ENCODE results near the gene GPC5.

The GPC5 gene

DNA sequence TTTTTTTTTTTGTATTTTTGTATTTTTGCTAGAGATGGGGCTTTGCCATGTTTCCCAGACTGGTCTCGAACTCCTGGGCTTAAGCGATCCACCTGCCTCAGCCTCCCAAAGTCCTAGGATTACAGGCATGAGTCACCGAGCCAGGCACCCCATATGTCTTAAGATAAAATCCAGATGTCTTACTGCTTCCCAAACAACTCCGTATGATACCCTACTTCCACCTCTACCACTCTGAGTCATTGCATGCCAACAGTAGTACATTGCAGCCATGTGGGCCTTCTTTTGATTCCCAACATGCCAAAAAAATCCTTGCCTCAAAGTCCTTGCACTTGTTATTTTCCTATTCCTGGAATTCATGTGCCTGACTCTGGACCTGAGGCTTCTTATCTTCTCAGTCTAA lies 799.2 kb downstream of the GPC5 start:
- H3K9me3 ChIP-seq (ENCODE audit: insufficient read depth, low read length): no peaks in the 10 kb centered on the region
- no peaks in the 10 kb centered on the region for H3K36me3 ChIP-seq (ENCODE audit: insufficient read depth, insufficient read length, low read length)
- no peak for DNase-seq (ENCODE audit: low read depth, low spot score)
- no peaks in the 10 kb centered on the region for H3K4me1 ChIP-seq (ENCODE audit: insufficient read depth, insufficient read length)
- H3K27me3 ChIP-seq (ENCODE audit: insufficient read depth, insufficient read length): no peaks in the 10 kb centered on the region
- TF ChIP-seq YY1 (IDR thresholded peaks at IDR 0.05; ENCODE audit: insufficient read depth, insufficient read length) (no peak), ZNF274 (IDR thresholded peaks at IDR 0.05; ENCODE audit: low read depth, low read length) (no peak), SUZ12 (IDR thresholded peaks at IDR 0.05; ENCODE audit: extremely low read depth, insufficient read depth, insufficient read length) (no peak)
- no peak overlapping the region for H3K4me3 ChIP-seq (ENCODE audit: insufficient read length, low read depth)
- no peak overlapping the region for H3K9ac ChIP-seq (ENCODE audit: insufficient read length, low read depth)

GRCh38 chr13:92218615-92219014 lies 820.2 kb downstream of the GPC5 start:
- Histone ChIP-seq H3K9ac (ENCODE audit: insufficient read length, low read depth) (no peak overlapping the region), H3K4me1 (ENCODE audit: insufficient read depth, insufficient read length) (no peaks in the 10 kb centered on the region), H3K4me3 (ENCODE audit: insufficient read length, low read depth) (no peak overlapping the region), H3K9me3 (ENCODE audit: insufficient read depth, low read length) (no peaks in the 10 kb centered on the region), H3K36me3 (ENCODE audit: insufficient read depth, insufficient read length, low read length) (no peaks in the 10 kb centered on the region), H3K27me3 (ENCODE audit: insufficient read depth, insufficient read length) (no peaks in the 10 kb centered on the region)
- TF ChIP-seq ZNF274 (IDR thresholded peaks at IDR 0.05; ENCODE audit: low read depth, low read length) (no peak), SUZ12 (IDR thresholded peaks at IDR 0.05; ENCODE audit: extremely low read depth, insufficient read depth, insufficient read length) (no peak), YY1 (IDR thresholded peaks at IDR 0.05; ENCODE audit: insufficient read depth, insufficient read length) (no peak)
- peak; percentile 11 for DNase-seq (ENCODE audit: low read depth, low spot score)

GRCh38 chr13:92221916-92222315 lies 823.5 kb downstream of the GPC5 start:
- Histone ChIP-seq H3K9me3 (ENCODE audit: insufficient read depth, low read length) (no peaks in the 10 kb centered on the region), H3K36me3 (ENCODE audit: insufficient read depth, insufficient read length, low read length) (no peaks in the 10 kb centered on the region), H3K4me1 (ENCODE audit: insufficient read depth, insufficient read length) (no peaks in the 10 kb centered on the region), H3K9ac (ENCODE audit: insufficient read length, low read depth) (no peak overlapping the region), H3K4me3 (ENCODE audit: insufficient read length, low read depth) (no peak overlapping the region), H3K27me3 (ENCODE audit: insufficient read depth, insufficient read length) (no peaks in the 10 kb centered on the region)
- no peak for DNase-seq (ENCODE audit: low read depth, low spot score)
- no peak for TF ChIP-seq ZNF274 (IDR thresholded peaks at IDR 0.05; ENCODE audit: low read depth, low read length)
- no peak for TF ChIP-seq SUZ12 (IDR thresholded peaks at IDR 0.05; ENCODE audit: extremely low read depth, insufficient read depth, insufficient read length)

GRCh38 chr13:92224052-92224821 lies 825.8 kb downstream of the GPC5 start:
- H3K4me1 ChIP-seq (ENCODE audit: insufficient read depth, insufficient read length): no peaks in the 10 kb centered on the region
- no peak for DNase-seq (ENCODE audit: low read depth, low spot score)
- TF ChIP-seq SUZ12 (IDR thresholded peaks at IDR 0.05; ENCODE audit: extremely low read depth, insufficient read depth, insufficient read length): no peak
- TF ChIP-seq ZNF274 (IDR thresholded peaks at IDR 0.05; ENCODE audit: low read depth, low read length): no peak
- no peak for TF ChIP-seq YY1 (IDR thresholded peaks at IDR 0.05; ENCODE audit: insufficient read depth, insufficient read length)
- no peak overlapping the region for H3K4me3 ChIP-seq (ENCODE audit: insufficient read length, low read depth)
- H3K9ac ChIP-seq (ENCODE audit: insufficient read length, low read depth): no peak overlapping the region
- H3K9me3 ChIP-seq (ENCODE audit: insufficient read depth, low read length): no peaks in the 10 kb centered on the region
- no peaks in the 10 kb centered on the region for H3K27me3 ChIP-seq (ENCODE audit: insufficient read depth, insufficient read length)
- no peaks in the 10 kb centered on the region for H3K36me3 ChIP-seq (ENCODE audit: insufficient read depth, insufficient read length, low read length)

DNA sequence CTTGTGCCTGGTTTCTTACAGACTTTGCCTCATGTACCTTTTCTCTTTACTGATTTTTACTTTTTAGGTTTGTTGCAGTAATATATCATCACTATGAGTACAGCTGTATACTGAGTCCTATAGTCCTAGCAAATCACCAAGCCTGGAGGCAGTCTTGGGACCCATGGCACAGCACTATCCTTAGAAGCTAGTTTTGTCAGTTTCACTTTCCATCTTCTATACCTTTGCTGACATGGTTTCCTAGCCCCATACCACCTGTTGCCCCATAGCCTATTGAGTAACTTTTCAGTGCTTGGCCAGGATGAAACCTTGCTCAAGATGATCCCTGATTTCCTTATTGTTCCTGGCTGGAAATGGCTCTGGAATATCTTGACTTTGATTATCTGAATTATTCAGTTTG lies 826.4 kb downstream of the GPC5 start:
- Histone ChIP-seq H3K9ac (ENCODE audit: insufficient read length, low read depth) (no peak overlapping the region), H3K9me3 (ENCODE audit: insufficient read depth, low read length) (no peaks in the 10 kb centered on the region), H3K27me3 (ENCODE audit: insufficient read depth, insufficient read length) (no peaks in the 10 kb centered on the region), H3K36me3 (ENCODE audit: insufficient read depth, insufficient read length, low read length) (no peaks in the 10 kb centered on the region), H3K4me3 (ENCODE audit: insufficient read length, low read depth) (no peak overlapping the region), H3K4me1 (ENCODE audit: insufficient read depth, insufficient read length) (no peaks in the 10 kb centered on the region)
- no peak for TF ChIP-seq ZNF274 (IDR thresholded peaks at IDR 0.05; ENCODE audit: low read depth, low read length)
- no peak for DNase-seq (ENCODE audit: low read depth, low spot score)

DNA sequence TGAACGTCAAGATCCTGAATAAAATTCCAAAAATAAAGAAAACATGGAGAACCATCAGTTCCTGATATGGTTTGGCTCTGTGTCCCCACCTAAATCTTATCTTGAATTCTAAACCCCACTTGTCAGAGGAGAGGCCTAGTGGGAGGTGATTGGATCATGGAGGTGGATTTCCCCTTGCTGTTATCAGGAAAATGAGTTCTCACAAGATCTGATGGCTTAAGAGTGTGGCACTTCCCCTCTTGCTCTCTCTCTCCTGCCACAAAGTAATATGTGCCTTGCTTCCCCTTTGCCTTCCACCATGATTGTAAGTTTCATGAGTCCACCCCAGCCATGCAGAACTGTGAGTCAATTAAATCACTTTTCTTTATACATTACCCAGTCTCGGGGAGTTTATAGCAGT lies 827.4 kb downstream of the GPC5 start:
- Histone ChIP-seq H3K4me3 (ENCODE audit: insufficient read length, low read depth) (no peak overlapping the region), H3K9me3 (ENCODE audit: insufficient read depth, low read length) (no peaks in the 10 kb centered on the region), H3K4me1 (ENCODE audit: insufficient read depth, insufficient read length) (no peaks in the 10 kb centered on the region), H3K36me3 (ENCODE audit: insufficient read depth, insufficient read length, low read length) (no peaks in the 10 kb centered on the region), H3K27me3 (ENCODE audit: insufficient read depth, insufficient read length) (no peaks in the 10 kb centered on the region), H3K9ac (ENCODE audit: insufficient read length, low read depth) (no peak overlapping the region)
- TF ChIP-seq YY1 (IDR thresholded peaks at IDR 0.05; ENCODE audit: insufficient read depth, insufficient read length) (no peak), SUZ12 (IDR thresholded peaks at IDR 0.05; ENCODE audit: extremely low read depth, insufficient read depth, insufficient read length) (no peak), ZNF274 (IDR thresholded peaks at IDR 0.05; ENCODE audit: low read depth, low read length) (no peak)
- no peak for DNase-seq (ENCODE audit: low read depth, low spot score)

GRCh38 chr13:92232871-92233270 lies 834.5 kb downstream of the GPC5 start:
- no peak for TF ChIP-seq ZNF274 (IDR thresholded peaks at IDR 0.05; ENCODE audit: low read depth, low read length)
- no peak overlapping the region for H3K4me3 ChIP-seq (ENCODE audit: insufficient read length, low read depth)
- H3K9me3 ChIP-seq (ENCODE audit: insufficient read depth, low read length): no peaks in the 10 kb centered on the region
- DNase-seq (ENCODE audit: low read depth, low spot score): no peak
- no peaks in the 10 kb centered on the region for H3K27me3 ChIP-seq (ENCODE audit: insufficient read depth, insufficient read length)
- H3K36me3 ChIP-seq (ENCODE audit: insufficient read depth, insufficient read length, low read length): no peaks in the 10 kb centered on the region
- no peak overlapping the region for H3K9ac ChIP-seq (ENCODE audit: insufficient read length, low read depth)
- H3K4me1 ChIP-seq (ENCODE audit: insufficient read depth, insufficient read length): no peaks in the 10 kb centered on the region
